ENCODE measurements around the gene UROS.

UROS gene

GRCh38 chr10:125778556-125778955 lies 44.5 kb downstream of the UROS start:
- no peak overlapping the region for H3K4me3 ChIP-seq (replicated peaks; ENCODE audit: low read depth, low read length)
- no peak for DNase-seq (ENCODE audit: extremely low read depth, low read depth)
- TF ChIP-seq CTCF (IDR thresholded peaks at IDR 0.05; ENCODE audit: low read depth, low read length, missing control alignments) = no peak

GRCh38 chr10:125777806-125778205 lies 45.3 kb downstream of the UROS start:
- H3K4me3 ChIP-seq (replicated peaks; ENCODE audit: low read depth, low read length) = no peak overlapping the region
- no peak for TF ChIP-seq CTCF (IDR thresholded peaks at IDR 0.05; ENCODE audit: low read depth, low read length, missing control alignments)
- no peak for DNase-seq (ENCODE audit: extremely low read depth, low read depth)

GRCh38 chr10:125775491-125776106 lies 47.5 kb downstream of the UROS start, which contains the start of gene MMP21:
Gene MMP21, minus strand, starts transcription at chr10:125775821. Its CDS starts 0 bp downstream, at chr10:125775821.
- H3K4me3 ChIP-seq (replicated peaks; ENCODE audit: low read depth, low read length) = no peak within 1 kb of the TSS
- no peak for TF ChIP-seq CTCF (IDR thresholded peaks at IDR 0.05; ENCODE audit: low read depth, low read length, missing control alignments)
- no peak for DNase-seq (ENCODE audit: extremely low read depth, low read depth)

- H3K4me3 ChIP-seq (replicated peaks; ENCODE audit: low read depth, low read length) = no peak overlapping the region
- no peak for TF ChIP-seq CTCF (IDR thresholded peaks at IDR 0.05; ENCODE audit: low read depth, low read length, missing control alignments)
- no peak for DNase-seq (ENCODE audit: extremely low read depth, low read depth)
These were observed 48.4 kb downstream of the UROS start for GRCh38 chr10:125774581-125775191.

GRCh38 chr10:125773687-125774543 lies 49.1 kb downstream of the UROS start:
- DNase-seq (ENCODE audit: extremely low read depth, low read depth) = no peak
- TF ChIP-seq CTCF (IDR thresholded peaks at IDR 0.05; ENCODE audit: low read depth, low read length, missing control alignments) = no peak
- no peak overlapping the region for H3K4me3 ChIP-seq (replicated peaks; ENCODE audit: low read depth, low read length)

- H3K4me3 ChIP-seq (replicated peaks; ENCODE audit: low read depth, low read length) = no peak overlapping the region
- no peak for TF ChIP-seq CTCF (IDR thresholded peaks at IDR 0.05; ENCODE audit: low read depth, low read length, missing control alignments)
- DNase-seq (ENCODE audit: extremely low read depth, low read depth) = no peak
These were observed 50.2 kb downstream of the UROS start for GRCh38 chr10:125772864-125773180.

Data from HFF-Myc (cell line).